A172 (cell line): ENCODE data around the gene VANGL2. TPM values are rescaled to one million over a fixed set of nuclear protein-coding genes. Genes with fewer than 3 reads are reported as not detected.

Source experiments
- DNase-seq: peaks from one replicate; pipeline ENCODE4 v3.0.0-alpha.2; 2015; ENCODE audit warnings: low spot score
- total RNA-seq: library from RNA; depleted of rRNA; stranded (reverse); fragments of >200 nt; shearing (Covaris generic); gene quantifications from 2 replicates; pipeline ENCODE4 v1.2.3, GENCODE V29; 2014; rRNA removed

Gene VANGL2
- total RNA-seq = 5.7 and 6.3 TPM in 2 replicates

GRCh38 chr1:160400223-160400645, at the start of gene VANGL2:
Gene VANGL2 (plus strand): TSS chr1:160400564. CDS start chr1:160415838, 15,274 bp downstream.
- peak; percentile 72 for DNase-seq

GRCh38 chr1:160351629-160352028, 48.7 kb upstream of the VANGL2 start:
- DNase-seq = no peak

GRCh38 chr1:160352555-160352954, 47.8 kb upstream of the VANGL2 start:
- no peak for DNase-seq

- peak; percentile 50 for DNase-seq
These were observed 47.1 kb upstream of the VANGL2 start for GRCh38 chr1:160353223-160353622.

- peak; percentile 44 for DNase-seq
These were observed 45.9 kb upstream of the VANGL2 start for GRCh38 chr1:160354388-160354985.

- DNase-seq = no peak
These were observed 42.9 kb upstream of the VANGL2 start for GRCh38 chr1:160357286-160358002.

GRCh38 chr1:160358073-160358472, 42.3 kb upstream of the VANGL2 start:
- DNase-seq = no peak

GRCh38 chr1:160359559-160360226, 40.7 kb upstream of the VANGL2 start:
- peak; percentile 35 for DNase-seq

- DNase-seq = no peak
These were observed 40.1 kb upstream of the VANGL2 start for GRCh38 chr1:160360227-160360695.

GRCh38 chr1:160361199-160361598, 39.2 kb upstream of the VANGL2 start:
- no peak for DNase-seq

GRCh38 chr1:160361814-160362167, 38.6 kb upstream of the VANGL2 start:
- DNase-seq = no peak

GRCh38 chr1:160362168-160362957, 38.0 kb upstream of the VANGL2 start:
- DNase-seq = no peak

- DNase-seq = no peak
These were observed 37.4 kb upstream of the VANGL2 start for GRCh38 chr1:160363010-160363409.

GRCh38 chr1:160363951-160364735, 36.2 kb upstream of the VANGL2 start:
- DNase-seq = no peak

GRCh38 chr1:160365325-160365724, 35.0 kb upstream of the VANGL2 start:
- DNase-seq = no peak

- no peak for DNase-seq
These were observed 33.4 kb upstream of the VANGL2 start, which contains the start of gene NHLH1 for GRCh38 chr1:160366731-160367515. Gene NHLH1 (plus strand): TSS chr1:160367071. CDS start chr1:160370732, 3,661 bp downstream.

- no peak for DNase-seq
These were observed 32.9 kb upstream of the VANGL2 start for GRCh38 chr1:160367516-160367900.

GRCh38 chr1:160367934-160368923, 32.1 kb upstream of the VANGL2 start:
- DNase-seq = no peak

- no peak for DNase-seq
These were observed 31.3 kb upstream of the VANGL2 start for GRCh38 chr1:160369087-160369486.
